Thoracic aorta (tissue), 2 donors: ENCODE data around the gene CNR2. TPM values are rescaled to one million over a fixed set of nuclear protein-coding genes. Genes with fewer than 3 reads are reported as not detected.

Experiments used
- ATAC-seq: fragments of 150-250 bp; one replicate; pipeline ENCODE4 v1.8.0; 2017; ENCODE audit warnings: low read depth; ENCODE audit not compliant: insufficient number of reproducible peaks, low FRiP score
- DNase-seq: peaks from one replicate; pipeline ENCODE4 v3.0.0-alpha.2; 2020; ENCODE audit warnings: low spot score
- H3K27ac ChIP-seq, 2 donors: fragments of 200-600 bp; sonication (generic); 1 replicate in 1 of 2; 2 replicates in 1 of 2; pipeline ENCODE4 v1.5.1; 2016; ENCODE audit warnings: mild to moderate bottlenecking in 2 of 2, moderate library complexity in 2 of 2
- H3K27me3 ChIP-seq: fragments of 200-600 bp; sonication (generic); replicated peaks from 2 replicates; pipeline ENCODE4 v1.6.0; 2016; ENCODE audit warnings: mild to moderate bottlenecking; ENCODE audit not compliant: insufficient read depth
- H3K36me3 ChIP-seq: fragments of 200-600 bp; sonication (generic); one replicate; pipeline ENCODE4 v1.5.1; 2016
- H3K4me1 ChIP-seq, 2 donors: fragments of 200-600 bp; sonication (generic); 1 replicate in 1 of 2; 2 replicates in 1 of 2; pipeline versions ENCODE4 v1.5.1 to v1.6.0; 2016; ENCODE audit warnings: low read depth in 2 of 2, mild to moderate bottlenecking in 1 of 2; ENCODE audit not compliant: control insufficient read depth in 1 of 2
- H3K4me3 ChIP-seq: fragments of 200-600 bp; sonication (generic); 2 replicates; pipeline ENCODE4 v1.5.1; 2016; ENCODE audit warnings: mild to moderate bottlenecking
- H3K9me3 ChIP-seq: fragments of 200-600 bp; sonication (generic); 2 replicates; pipeline ENCODE4 v1.5.1; 2016
- total RNA-seq, 2 donors: library from RNA; depleted of rRNA; stranded (reverse); fragments of >200 nt; gene quantifications; one replicate each; pipeline versions ENCODE4 v1.1.0 to v1.2.3, GENCODE V29; 2016
- TF ChIP-seq, protein P1 (sequence below): fragments of 200-600 bp; sonication (generic); IDR thresholded peaks from one replicate; pipeline ENCODE4 v1.5.1; 2019; ENCODE audit warnings: antibody characterized with exemption

The CNR2 gene
- total RNA-seq, 2 donors from 2014 or later = 0.41 TPM; not detected in 1

DNA sequence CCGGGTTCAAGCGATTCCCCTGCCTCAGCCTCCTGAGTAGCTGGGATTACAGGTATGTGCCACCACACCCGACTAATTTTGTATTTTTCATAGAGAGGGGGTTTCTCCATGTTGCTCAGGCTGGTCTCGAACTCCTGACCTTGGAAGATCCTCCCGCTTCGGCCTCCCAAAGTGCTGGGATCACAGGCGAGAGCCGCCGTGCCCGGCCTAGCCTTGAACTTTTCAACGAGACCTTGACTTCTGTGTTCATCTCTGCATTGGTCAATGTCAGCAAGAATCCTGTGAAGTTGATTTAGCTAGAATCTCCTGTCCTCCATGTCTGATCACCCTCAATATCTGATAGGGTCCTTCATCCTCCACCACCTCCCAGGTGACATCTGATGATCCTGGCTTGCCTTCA, 11.4 kb upstream of the CNR2 start:
- Histone ChIP-seq H3K9me3 (no peaks in the 10 kb centered on the region), H3K4me3 (no peak overlapping the region), H3K27ac (peak overlapping the region; percentile 42 to 45), H3K36me3 (no peaks in the 10 kb centered on the region), H3K4me1 (peaks cover 15 to 34% of the 10 kb centered on the region in 2 donors), H3K27me3 (no peaks in the 10 kb centered on the region)
- TF ChIP-seq, protein P1, sequence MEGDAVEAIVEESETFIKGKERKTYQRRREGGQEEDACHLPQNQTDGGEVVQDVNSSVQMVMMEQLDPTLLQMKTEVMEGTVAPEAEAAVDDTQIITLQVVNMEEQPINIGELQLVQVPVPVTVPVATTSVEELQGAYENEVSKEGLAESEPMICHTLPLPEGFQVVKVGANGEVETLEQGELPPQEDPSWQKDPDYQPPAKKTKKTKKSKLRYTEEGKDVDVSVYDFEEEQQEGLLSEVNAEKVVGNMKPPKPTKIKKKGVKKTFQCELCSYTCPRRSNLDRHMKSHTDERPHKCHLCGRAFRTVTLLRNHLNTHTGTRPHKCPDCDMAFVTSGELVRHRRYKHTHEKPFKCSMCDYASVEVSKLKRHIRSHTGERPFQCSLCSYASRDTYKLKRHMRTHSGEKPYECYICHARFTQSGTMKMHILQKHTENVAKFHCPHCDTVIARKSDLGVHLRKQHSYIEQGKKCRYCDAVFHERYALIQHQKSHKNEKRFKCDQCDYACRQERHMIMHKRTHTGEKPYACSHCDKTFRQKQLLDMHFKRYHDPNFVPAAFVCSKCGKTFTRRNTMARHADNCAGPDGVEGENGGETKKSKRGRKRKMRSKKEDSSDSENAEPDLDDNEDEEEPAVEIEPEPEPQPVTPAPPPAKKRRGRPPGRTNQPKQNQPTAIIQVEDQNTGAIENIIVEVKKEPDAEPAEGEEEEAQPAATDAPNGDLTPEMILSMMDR = no peak
- ATAC-seq (no peak), DNase-seq (no peak)

DNA sequence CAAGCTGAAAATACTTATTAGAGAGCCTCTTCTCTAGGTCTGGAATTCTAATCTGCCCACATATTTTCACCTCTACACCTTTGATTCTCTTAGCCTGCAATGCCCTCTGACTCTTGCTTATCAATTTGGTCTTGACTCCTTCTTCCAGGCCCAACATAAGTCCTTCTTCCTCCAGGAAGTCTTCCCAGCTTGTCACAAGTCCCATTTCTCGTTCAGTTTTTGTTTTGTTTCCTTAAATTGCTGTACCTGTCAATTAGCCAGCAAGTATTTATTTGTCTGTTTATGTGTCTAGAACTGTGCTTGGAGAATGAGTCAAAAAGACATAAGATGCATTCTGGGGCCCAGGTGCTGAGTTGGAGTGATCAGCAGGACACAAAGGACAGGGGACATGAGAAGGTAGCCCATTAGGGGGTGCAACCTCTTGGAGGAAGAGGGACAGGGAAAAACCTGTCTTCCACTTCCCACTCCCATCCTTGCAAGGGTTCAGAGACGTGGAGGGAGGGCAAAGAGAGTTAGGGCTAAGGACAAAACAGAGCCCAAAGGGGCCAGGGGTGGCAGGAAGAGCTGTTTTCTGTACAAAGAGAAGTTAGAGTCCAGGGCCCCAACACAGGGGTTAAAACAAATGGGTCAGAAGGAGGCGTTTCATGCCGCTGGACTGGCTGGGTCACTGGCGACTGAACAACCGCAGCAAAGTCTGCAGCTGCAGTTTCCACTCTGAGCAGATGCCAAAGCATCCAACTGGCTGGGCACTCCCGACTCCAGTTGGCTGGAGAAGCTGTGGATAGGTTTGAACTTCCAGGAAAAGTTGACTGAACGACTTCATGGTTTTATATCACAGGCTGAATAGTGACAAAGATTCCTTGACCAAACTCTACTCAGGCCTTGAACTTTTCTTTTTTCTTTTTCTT, 10.7 kb upstream of the CNR2 start:
- no peaks in the 10 kb centered on the region for H3K27me3 ChIP-seq
- peak overlapping the region; percentile 45 for H3K27ac ChIP-seq
- ATAC-seq = no peak

DNA sequence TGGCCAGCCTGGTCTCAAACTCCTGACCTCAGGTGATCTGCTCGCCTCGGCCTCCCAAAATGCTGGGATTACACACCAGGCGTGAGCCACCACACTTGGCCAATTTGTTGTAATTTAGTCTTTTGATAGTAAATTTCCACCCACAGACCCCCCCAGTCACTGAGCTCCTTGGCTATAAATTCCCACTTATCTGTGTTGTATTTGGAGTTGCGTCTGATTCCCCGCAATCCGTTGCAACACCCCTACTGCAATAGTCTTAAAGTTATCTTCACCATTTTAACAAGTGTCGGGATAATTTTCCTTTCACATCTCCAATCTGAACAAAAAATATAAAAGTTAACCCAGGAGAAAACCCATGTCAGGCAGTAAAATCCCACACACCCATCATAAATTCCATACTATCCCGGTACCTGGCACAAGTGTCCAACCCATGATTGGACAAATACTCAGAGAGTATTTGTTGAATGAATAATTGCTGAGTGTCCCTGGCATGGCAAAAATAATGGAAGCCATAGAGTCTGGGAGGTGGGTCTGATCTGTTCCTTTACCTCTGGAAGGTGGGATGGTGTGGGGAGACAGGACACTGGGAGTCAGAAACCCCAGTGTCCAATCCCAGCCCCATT, 9.3 kb upstream of the CNR2 start:
- H3K27me3 ChIP-seq = no peaks in the 10 kb centered on the region
- TF ChIP-seq, protein P1 = no peak
- peaks cover 15 to 36% of the 10 kb centered on the region in 2 donors for H3K4me1 ChIP-seq
- peak overlapping the region in 1 of 2 donors; percentile 43 for H3K27ac ChIP-seq
- H3K36me3 ChIP-seq = no peaks in the 10 kb centered on the region
- no peak overlapping the region for H3K4me3 ChIP-seq
- ATAC-seq (no peak), DNase-seq (no peak)
- no peaks in the 10 kb centered on the region for H3K9me3 ChIP-seq

More for the DNA sequence above, 10.7 kb upstream of the CNR2 start:
- Histone ChIP-seq H3K36me3 (no peaks in the 10 kb centered on the region), H3K4me1 (peaks cover 15 to 36% of the 10 kb centered on the region in 2 donors), H3K9me3 (no peaks in the 10 kb centered on the region), H3K4me3 (no peak overlapping the region)
- TF ChIP-seq, protein P1 = no peak
- no peak for DNase-seq

DNA sequence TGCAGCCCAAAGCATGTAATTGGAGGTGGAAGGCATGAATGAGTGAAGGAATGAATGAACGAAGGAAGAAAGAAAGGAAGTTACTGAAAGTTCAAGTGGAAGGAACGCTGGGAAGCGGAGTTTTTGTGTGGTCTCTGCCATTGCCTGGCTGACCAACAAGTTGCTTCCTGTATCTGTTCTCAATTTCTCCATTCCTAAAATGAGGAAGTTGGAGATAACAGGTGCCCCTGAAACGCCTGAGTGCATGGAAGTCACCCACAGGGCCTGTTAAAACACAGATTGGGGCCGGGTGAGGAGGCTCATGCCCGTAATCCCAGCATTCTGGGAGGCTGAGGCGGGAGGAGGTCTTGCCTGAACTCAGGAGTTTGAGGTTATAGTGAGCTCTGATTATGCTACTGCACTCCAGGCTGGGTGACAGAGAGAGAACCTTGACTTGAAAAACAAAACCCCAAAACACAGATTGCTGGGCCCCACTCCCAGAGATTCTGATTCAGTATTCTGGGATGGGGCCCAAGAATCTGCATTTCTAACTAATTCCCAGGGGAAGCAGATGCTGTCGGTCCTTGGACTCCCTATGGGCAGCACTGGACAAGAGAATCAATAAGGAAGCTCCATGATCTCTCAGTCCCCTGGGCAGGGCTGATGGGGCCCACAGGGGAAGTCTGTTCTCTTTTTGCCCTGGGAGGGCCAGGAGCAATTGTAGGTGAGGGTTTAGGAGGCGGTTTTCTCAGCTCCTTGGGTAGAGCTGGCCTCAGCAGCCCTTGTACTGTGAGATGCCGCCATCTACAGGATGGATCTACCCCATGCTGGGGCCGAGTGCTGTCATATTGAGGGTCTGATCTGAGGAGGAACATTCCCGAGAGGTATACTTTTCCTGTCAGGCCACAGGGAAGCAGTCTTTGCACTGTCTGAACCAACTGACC, 3.3 kb upstream of the CNR2 start:
- no peak for ATAC-seq

More for the DNA sequence above, 3.3 kb upstream of the CNR2 start:
- Histone ChIP-seq H3K36me3 (no peaks in the 10 kb centered on the region), H3K4me1 (peaks cover 10 to 20% of the 10 kb centered on the region in 2 donors), H3K27ac (no peak overlapping the region), H3K9me3 (no peaks in the 10 kb centered on the region), H3K4me3 (no peak overlapping the region), H3K27me3 (no peaks in the 10 kb centered on the region)
- TF ChIP-seq, protein P1 = peak; percentile 47
- DNase-seq = no peak
